DND-41 (cell line): ENCODE results near the gene MICB.

Experiments used
- ATAC-seq: fragments of 200-7000 bp; cut with Tn5 transposase; 3 replicates; pipeline ENCODE4 v1.9.1; 2021; ENCODE audit warnings: low read depth; ENCODE audit not compliant: insufficient read depth
- DNase-seq: peaks from one replicate; pipeline ENCODE4 v3.0.0-alpha.2; 2020
- H2AFZ ChIP-seq: 2 replicates; pipeline ENCODE4 v1.6.0; 2012; ENCODE audit warnings: low read depth, low read length
- H3K27ac ChIP-seq: 2 replicates; pipeline ENCODE4 v1.5.1; 2012; ENCODE audit warnings: low read length, inconsistent platforms
- H3K27me3 ChIP-seq: fragments of 200-600 bp; sonication (generic); 2 replicates; pipeline ENCODE4 v1.6.0; 2012; ENCODE audit warnings: low read length, mild to moderate bottlenecking, inconsistent platforms; ENCODE audit not compliant: insufficient read depth, poor library complexity
- H3K36me3 ChIP-seq: 2 replicates; pipeline ENCODE4 v1.5.1; 2012; ENCODE audit warnings: low read length, inconsistent platforms; ENCODE audit not compliant: insufficient read depth
- H3K4me1 ChIP-seq: 2 replicates; pipeline ENCODE4 v1.5.1; 2012; ENCODE audit warnings: mild to moderate bottlenecking, low read length; ENCODE audit not compliant: insufficient read depth
- H3K4me2 ChIP-seq: 2 replicates; pipeline ENCODE4 v1.6.0; 2012; ENCODE audit warnings: mild to moderate bottlenecking, moderate library complexity, low read length, inconsistent platforms; ENCODE audit not compliant: insufficient read depth
- H3K4me3 ChIP-seq, 2 experiments: fragments of 200-600 bp in 1 of 2; shearing (Covaris generic) in 1 of 2; 2 replicates each; pipeline ENCODE4 v1.5.1; 2012 to 2016; ENCODE audit warnings: inconsistent platforms in 2 of 2, low read length in 2 of 2, mild to moderate bottlenecking in 2 of 2, low read depth in 1 of 2, moderate library complexity in 1 of 2
- H3K79me2 ChIP-seq: 2 replicates; pipeline ENCODE4 v1.6.0; 2012; ENCODE audit warnings: low read length, inconsistent platforms; ENCODE audit not compliant: insufficient read depth
- H3K9ac ChIP-seq: 2 replicates; pipeline ENCODE4 v1.6.0; 2012; ENCODE audit warnings: low read depth, mild to moderate bottlenecking, inconsistent platforms, low read length, moderate library complexity
- H3K9me3 ChIP-seq: 2 replicates; pipeline ENCODE4 v1.5.1; 2012; ENCODE audit warnings: low read length, moderate library complexity, mild to moderate bottlenecking, inconsistent platforms; ENCODE audit not compliant: insufficient read depth, severe bottlenecking
- H4K20me1 ChIP-seq: 2 replicates; pipeline ENCODE4 v1.6.0; 2012; ENCODE audit warnings: low read length; ENCODE audit not compliant: insufficient read depth
- EZH2 ChIP-seq: IDR thresholded peaks from 3 replicates; pipeline ENCODE4 v1.6.1; 2012; ENCODE audit warnings: borderline replicate concordance, low read depth, mild to moderate bottlenecking, moderate library complexity, low read length, inconsistent platforms; ENCODE audit not compliant: severe bottlenecking
- TF ChIP-seq, protein P1 (sequence below): IDR thresholded peaks from 2 replicates; pipeline ENCODE4 v1.5.1; 2012; ENCODE audit warnings: borderline replicate concordance, low read length, moderate library complexity, mild to moderate bottlenecking; ENCODE audit not compliant: poor library complexity, severe bottlenecking; ENCODE audit errors: extremely low read depth

MICB gene

DNA sequence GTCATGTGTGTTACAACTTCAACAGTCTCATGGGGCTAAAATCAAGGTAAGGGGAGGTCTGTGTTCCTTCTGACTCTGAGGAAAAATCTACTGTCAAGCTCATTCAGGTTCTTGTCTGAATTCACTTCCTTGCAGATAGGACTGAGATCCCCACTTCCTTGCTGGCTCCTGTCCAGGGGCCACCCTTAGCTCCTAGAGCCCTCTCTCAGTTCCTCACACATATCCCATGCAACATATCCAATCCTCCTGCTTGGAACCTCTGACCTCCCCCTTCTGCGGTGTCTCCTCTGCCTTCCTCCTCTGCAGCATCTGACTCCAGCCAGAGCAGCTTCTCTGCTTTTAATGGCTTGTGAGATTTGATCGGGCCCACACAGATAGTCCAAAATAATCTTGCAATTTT lies 27.1 kb upstream of the MICB start:
- no peak overlapping the region for H3K27ac ChIP-seq
- ATAC-seq (no peak), DNase-seq (no peak)
- H3K9ac ChIP-seq: no peak overlapping the region
- no peak overlapping the region for H3K4me2 ChIP-seq
- no peak overlapping the region for H2AFZ ChIP-seq
- H3K79me2 ChIP-seq: no peaks in the 10 kb centered on the region
- no peak for TF ChIP-seq EZH2
- TF ChIP-seq, protein P1, sequence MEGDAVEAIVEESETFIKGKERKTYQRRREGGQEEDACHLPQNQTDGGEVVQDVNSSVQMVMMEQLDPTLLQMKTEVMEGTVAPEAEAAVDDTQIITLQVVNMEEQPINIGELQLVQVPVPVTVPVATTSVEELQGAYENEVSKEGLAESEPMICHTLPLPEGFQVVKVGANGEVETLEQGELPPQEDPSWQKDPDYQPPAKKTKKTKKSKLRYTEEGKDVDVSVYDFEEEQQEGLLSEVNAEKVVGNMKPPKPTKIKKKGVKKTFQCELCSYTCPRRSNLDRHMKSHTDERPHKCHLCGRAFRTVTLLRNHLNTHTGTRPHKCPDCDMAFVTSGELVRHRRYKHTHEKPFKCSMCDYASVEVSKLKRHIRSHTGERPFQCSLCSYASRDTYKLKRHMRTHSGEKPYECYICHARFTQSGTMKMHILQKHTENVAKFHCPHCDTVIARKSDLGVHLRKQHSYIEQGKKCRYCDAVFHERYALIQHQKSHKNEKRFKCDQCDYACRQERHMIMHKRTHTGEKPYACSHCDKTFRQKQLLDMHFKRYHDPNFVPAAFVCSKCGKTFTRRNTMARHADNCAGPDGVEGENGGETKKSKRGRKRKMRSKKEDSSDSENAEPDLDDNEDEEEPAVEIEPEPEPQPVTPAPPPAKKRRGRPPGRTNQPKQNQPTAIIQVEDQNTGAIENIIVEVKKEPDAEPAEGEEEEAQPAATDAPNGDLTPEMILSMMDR: no peak
- no peaks in the 10 kb centered on the region for H3K36me3 ChIP-seq
- H4K20me1 ChIP-seq: peaks cover 4% of the 10 kb centered on the region; the same call in 1 of the 2 replicates
- H3K27me3 ChIP-seq: no peaks in the 10 kb centered on the region
- no peaks in the 10 kb centered on the region for H3K4me1 ChIP-seq
- H3K9me3 ChIP-seq: no peaks in the 10 kb centered on the region
- no peak overlapping the region for H3K4me3 ChIP-seq

DNA sequence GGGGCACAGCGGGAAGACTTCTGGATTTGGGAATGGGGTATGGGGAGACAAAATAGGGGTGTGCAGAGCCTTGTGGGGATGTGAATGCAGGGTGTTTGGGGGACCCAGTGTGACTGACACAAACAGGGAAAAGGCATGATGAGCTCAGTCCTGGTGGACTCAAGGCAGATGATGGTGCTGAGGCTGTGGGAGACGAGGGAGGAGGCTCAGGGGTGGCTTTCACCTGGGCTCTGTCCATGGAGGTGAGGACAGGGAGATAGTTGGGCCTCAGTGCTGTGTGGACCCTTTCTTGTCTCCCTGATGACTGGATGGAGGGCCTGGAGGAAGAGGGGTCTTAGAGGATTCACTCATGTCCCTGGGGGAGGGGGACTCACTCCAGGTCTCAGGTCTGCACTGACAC lies 26.2 kb upstream of the MICB start:
- H3K4me3 ChIP-seq: no peak overlapping the region
- H3K9ac ChIP-seq: no peak overlapping the region
- no peaks in the 10 kb centered on the region for H3K79me2 ChIP-seq
- H3K4me1 ChIP-seq: no peaks in the 10 kb centered on the region
- no peaks in the 10 kb centered on the region for H3K36me3 ChIP-seq
- H3K4me2 ChIP-seq: no peak overlapping the region
- H4K20me1 ChIP-seq: peaks cover 3% of the 10 kb centered on the region; the same call in 1 of the 2 replicates
- H3K9me3 ChIP-seq: no peaks in the 10 kb centered on the region
- no peak overlapping the region for H2AFZ ChIP-seq
- ATAC-seq (no peak), DNase-seq (no peak)
- no peaks in the 10 kb centered on the region for H3K27me3 ChIP-seq
- H3K27ac ChIP-seq: no peak overlapping the region
- TF ChIP-seq, protein P1: no peak
- no peak for TF ChIP-seq EZH2

DNA sequence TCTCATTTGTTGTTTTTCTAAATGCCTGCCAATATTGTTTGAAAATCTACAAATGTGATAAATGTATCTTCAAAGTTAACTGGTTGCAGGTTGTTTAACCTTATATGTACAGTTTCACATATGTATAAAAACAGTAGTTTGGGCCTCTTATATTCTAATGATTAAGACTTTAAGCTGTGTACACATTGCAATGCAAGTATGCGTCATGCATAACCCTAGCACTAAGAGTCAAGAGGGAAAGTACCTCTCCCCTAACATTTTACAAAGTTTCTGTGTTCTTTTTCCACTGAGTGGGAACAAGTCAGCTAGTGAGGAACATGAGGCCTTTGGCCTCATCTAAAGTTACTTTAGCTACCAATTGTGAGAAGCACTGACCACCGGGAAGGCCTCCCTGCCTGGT lies 25.7 kb upstream of the MICB start:
- no peak overlapping the region for H3K9ac ChIP-seq
- H3K27me3 ChIP-seq: no peaks in the 10 kb centered on the region
- H3K4me3 ChIP-seq: no peak overlapping the region
- no peak for DNase-seq
- no peak overlapping the region for H3K4me2 ChIP-seq
- H2AFZ ChIP-seq: no peak overlapping the region
- H3K36me3 ChIP-seq: no peaks in the 10 kb centered on the region
- no peaks in the 10 kb centered on the region for H3K4me1 ChIP-seq
- no peak overlapping the region for H3K27ac ChIP-seq
- no peaks in the 10 kb centered on the region for H3K79me2 ChIP-seq
- TF ChIP-seq, protein P1: no peak
- no peak for TF ChIP-seq EZH2
- ATAC-seq: no peak
- H3K9me3 ChIP-seq: no peaks in the 10 kb centered on the region
- H4K20me1 ChIP-seq: no peaks in the 10 kb centered on the region; the same call in 1 of the 2 replicates

DNA sequence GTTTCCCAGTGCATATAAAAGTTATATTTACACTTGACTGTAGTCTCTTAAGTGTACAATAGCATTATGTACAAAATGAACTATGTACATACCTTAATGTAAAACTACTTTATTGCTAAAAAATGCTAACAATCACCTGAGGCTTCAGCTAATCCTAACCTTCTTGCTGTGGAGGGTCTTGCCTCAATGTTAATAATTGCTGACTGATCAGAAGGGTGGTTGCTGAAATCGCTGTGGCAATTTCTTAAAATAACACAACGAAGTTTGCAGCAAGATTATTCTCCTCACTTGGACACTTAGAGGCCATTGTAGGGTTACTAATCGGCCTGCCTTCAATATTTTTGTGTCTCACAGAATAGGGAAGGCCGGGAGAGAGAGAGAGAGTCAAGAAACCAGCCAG lies 24.7 kb upstream of the MICB start:
- Histone ChIP-seq H3K9ac (no peak overlapping the region), H2AFZ (no peak overlapping the region), H3K9me3 (no peaks in the 10 kb centered on the region), H3K36me3 (no peaks in the 10 kb centered on the region), H3K4me1 (no peaks in the 10 kb centered on the region), H3K27me3 (no peaks in the 10 kb centered on the region), H3K79me2 (no peaks in the 10 kb centered on the region), H3K27ac (no peak overlapping the region), H4K20me1 (no peaks in the 10 kb centered on the region; the same call in 1 of the 2 replicates), H3K4me2 (no peak overlapping the region), H3K4me3 (no peak overlapping the region)
- TF ChIP-seq EZH2: no peak
- TF ChIP-seq, protein P1: no peak
- ATAC-seq (no peak), DNase-seq (no peak)
